ENCODE measurements around the gene RNF217. TPM values are rescaled to one million over a fixed set of nuclear protein-coding genes. Genes with fewer than 3 reads are reported as not detected.

RNF217 gene
- total and polyA plus RNA-seq, 10 of the 15 experiments (the other 5 are each of a cell fraction or from before 2014, with no cell fraction given): under 0.01 to 11.7 (median 0.04) TPM; not detected in 3

DNA sequence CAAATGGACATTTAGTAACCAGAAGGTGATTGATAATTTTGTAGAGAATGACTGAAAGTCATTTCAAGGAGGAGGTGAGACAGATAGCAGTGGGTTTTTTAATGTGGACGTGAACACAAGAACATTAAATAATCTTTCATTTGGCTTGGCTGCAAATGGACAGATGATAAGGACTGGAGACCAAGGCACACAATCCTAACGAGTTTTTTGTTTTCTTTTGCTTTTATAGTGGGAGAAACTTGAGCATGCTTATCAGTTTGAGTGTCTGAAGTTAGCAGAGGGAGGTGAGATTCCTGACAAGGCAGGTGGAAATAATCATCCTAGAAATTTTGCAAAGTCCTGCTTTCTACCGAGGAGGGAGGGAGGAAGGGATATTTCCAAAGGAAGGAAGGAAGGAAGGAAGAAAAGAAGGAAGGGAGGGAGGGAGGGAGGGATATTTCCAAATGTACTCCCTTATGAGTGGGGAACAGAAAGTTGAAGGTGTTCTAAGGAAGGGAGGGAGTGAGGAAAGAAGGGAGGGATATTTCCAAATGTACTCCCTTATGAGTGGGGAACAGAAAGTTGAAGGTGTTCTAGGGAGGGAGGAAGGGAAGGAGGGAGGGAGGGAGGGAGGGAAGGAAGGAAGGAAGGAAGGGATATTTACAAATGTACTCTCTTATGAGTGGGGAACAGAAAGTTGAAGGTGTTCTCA, 63.1 kb downstream of the RNF217 start (continued):
- TF ChIP-seq, protein P1, sequence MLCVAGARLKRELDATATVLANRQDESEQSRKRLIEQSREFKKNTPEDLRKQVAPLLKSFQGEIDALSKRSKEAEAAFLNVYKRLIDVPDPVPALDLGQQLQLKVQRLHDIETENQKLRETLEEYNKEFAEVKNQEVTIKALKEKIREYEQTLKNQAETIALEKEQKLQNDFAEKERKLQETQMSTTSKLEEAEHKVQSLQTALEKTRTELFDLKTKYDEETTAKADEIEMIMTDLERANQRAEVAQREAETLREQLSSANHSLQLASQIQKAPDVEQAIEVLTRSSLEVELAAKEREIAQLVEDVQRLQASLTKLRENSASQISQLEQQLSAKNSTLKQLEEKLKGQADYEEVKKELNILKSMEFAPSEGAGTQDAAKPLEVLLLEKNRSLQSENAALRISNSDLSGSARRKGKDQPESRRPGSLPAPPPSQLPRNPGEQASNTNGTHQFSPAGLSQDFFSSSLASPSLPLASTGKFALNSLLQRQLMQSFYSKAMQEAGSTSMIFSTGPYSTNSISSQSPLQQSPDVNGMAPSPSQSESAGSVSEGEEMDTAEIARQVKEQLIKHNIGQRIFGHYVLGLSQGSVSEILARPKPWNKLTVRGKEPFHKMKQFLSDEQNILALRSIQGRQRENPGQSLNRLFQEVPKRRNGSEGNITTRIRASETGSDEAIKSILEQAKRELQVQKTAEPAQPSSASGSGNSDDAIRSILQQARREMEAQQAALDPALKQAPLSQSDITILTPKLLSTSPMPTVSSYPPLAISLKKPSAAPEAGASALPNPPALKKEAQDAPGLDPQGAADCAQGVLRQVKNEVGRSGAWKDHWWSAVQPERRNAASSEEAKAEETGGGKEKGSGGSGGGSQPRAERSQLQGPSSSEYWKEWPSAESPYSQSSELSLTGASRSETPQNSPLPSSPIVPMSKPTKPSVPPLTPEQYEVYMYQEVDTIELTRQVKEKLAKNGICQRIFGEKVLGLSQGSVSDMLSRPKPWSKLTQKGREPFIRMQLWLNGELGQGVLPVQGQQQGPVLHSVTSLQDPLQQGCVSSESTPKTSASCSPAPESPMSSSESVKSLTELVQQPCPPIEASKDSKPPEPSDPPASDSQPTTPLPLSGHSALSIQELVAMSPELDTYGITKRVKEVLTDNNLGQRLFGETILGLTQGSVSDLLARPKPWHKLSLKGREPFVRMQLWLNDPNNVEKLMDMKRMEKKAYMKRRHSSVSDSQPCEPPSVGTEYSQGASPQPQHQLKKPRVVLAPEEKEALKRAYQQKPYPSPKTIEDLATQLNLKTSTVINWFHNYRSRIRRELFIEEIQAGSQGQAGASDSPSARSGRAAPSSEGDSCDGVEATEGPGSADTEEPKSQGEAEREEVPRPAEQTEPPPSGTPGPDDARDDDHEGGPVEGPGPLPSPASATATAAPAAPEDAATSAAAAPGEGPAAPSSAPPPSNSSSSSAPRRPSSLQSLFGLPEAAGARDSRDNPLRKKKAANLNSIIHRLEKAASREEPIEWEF (IDR thresholded peaks at IDR 0.05; ENCODE audit: insufficient replicate concordance, low read depth, low read length): no peak
- no peak for TF ChIP-seq POLR2A (IDR thresholded peaks at IDR 0.05; ENCODE audit: low read depth, low read length)
- no peak for TF ChIP-seq ZNF622 (IDR thresholded peaks at IDR 0.05)
- TF ChIP-seq MAX (IDR thresholded peaks at IDR 0.05; ENCODE audit: low read depth, low read length): no peak
- TF ChIP-seq NFXL1 (IDR thresholded peaks at IDR 0.05; ENCODE audit: borderline replicate concordance): no peak
- TF ChIP-seq HDAC2 (IDR thresholded peaks at IDR 0.05): no peak
- TF ChIP-seq SP1 (IDR thresholded peaks at IDR 0.05; ENCODE audit: low read depth, low read length): no peak
- TF ChIP-seq, protein P2, sequence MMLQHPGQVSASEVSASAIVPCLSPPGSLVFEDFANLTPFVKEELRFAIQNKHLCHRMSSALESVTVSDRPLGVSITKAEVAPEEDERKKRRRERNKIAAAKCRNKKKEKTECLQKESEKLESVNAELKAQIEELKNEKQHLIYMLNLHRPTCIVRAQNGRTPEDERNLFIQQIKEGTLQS (IDR thresholded peaks at IDR 0.05; ENCODE audit: borderline replicate concordance, extremely low read depth, low read depth, low read length): no peak
- no peak for TF ChIP-seq ELK1 (IDR thresholded peaks at IDR 0.05; ENCODE audit: low read depth, low read length)
